ENCODE measurements around the gene LRIG1.
A peak's percentile ranks its signal among the peaks of the same experiment; 100 is the strongest.

LRIG1 gene

DNA sequence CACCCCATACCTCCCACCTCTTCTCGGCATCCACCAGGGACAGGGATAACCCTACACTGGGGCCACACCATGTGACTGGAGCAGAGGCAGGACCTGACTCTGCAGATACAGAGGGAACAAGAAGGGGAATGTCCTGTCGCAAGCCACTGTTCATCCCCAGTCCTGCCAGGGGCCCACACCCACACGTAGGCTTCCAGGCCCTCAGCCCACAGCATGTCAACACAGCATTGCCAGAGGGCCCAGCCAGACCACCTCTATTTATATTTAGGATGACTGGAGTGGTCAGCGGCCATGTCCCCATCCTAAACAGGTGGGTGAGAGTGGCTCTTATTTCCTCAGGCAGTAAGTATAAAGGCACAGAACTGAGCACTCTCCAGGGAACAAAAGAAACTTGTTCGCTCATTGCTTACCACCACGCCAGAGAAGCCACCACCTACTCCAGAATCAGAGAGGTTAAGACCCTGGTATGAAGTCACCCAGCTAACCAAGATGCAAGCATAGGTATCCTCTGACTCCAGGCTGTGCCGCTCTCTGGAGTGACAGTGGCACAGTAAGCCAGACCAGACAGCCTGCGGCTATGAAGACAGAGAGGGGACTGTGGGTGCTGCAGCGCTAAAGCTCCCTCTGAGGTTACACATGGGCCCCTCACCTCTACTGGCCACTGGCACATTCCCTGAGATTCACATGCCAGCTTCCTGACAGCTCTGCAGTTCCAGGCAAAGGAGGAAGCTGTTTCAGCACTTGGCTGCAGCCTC is 67.9 kb downstream of the LRIG1 start:
- Histone ChIP-seq H3K36me3 (peaks cover 0 to 68% (median 25%) of the 10 kb centered on the region in 11 experiments; a peak in 15 of 22 replicates), H3K9me3 (replicated peaks in 1 of 11) (peaks cover 0 to 15% (median 0%) of the 10 kb centered on the region in 11 experiments; a peak in 3 of 22 replicates), H3K27ac (peak overlapping the region in 8 of 11 experiments; percentile 47 to 67 (median 58); a peak in 16 of 22 replicates), H3K9ac (peak overlapping the region in 9 of 11 experiments; percentile 9 to 67 (median 38); a peak in 12 of 22 replicates), H3K27me3 (no peaks in the 10 kb centered on the region), H3K4me3 (peak overlapping the region in 3 of 10 experiments; percentile 11 to 40 (median 13); a peak in 4 of 20 replicates), H4K20me1 (peaks cover 0 to 80% (median 35%) of the 10 kb centered on the region in 11 experiments; a peak in 16 of 22 replicates), H3K4me2 (peak overlapping the region; percentile 65 to 91 (median 81)), H3K4me1 (peaks cover 51 to 100% (median 98%) of the 10 kb centered on the region in 10 experiments)
- TF ChIP-seq Cebpa-rat (IDR thresholded peaks at IDR 0.05) = no peak

GRCh38 chr3:66432041-66432766 is 68.6 kb downstream of the LRIG1 start:
- Histone ChIP-seq H3K4me2 (peak overlapping the region; percentile 65 to 91 (median 81)), H4K20me1 (peaks cover 0 to 80% (median 27%) of the 10 kb centered on the region in 11 experiments; a peak in 16 of 22 replicates), H3K27me3 (no peaks in the 10 kb centered on the region), H3K9ac (peak overlapping the region in 6 of 11 experiments; percentile 25 to 67 (median 46); a peak in 7 of 22 replicates), H3K4me3 (0 out of 20 replicates have a peak overlapping the region, but pooled peaks of 1 of the 10 experiments have one; percentile 40), H3K9me3 (replicated peaks in 1 of 11) (peaks cover 0 to 15% (median 0%) of the 10 kb centered on the region in 11 experiments; a peak in 4 of 22 replicates), H3K27ac (peak overlapping the region in 8 of 11 experiments; percentile 47 to 67 (median 58); a peak in 14 of 22 replicates), H3K4me1 (peaks cover 52 to 99% (median 95%) of the 10 kb centered on the region in 10 experiments), H3K36me3 (peaks cover 0 to 67% (median 25%) of the 10 kb centered on the region in 11 experiments; a peak in 15 of 22 replicates)
- TF ChIP-seq Cebpa-rat (IDR thresholded peaks at IDR 0.05) = no peak

DNA sequence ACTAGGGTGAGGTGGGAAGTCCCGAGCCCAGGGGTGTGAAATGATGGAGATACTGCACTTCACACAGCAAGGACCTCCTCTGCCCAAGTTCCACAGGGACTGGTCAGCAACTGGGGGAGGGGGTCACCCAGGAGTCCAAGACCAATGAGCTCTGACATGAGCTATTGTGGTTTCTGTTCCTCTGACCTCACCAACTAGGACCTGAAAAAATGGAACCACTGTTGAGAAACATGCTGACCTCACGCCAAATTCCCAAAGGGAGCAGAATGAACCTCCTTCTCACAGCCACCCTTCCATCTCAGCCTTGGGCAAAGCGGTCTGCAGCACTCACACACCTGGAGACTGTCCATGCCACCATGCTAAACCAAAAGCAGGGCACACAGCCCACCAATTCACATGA is 69.3 kb downstream of the LRIG1 start:
- Histone ChIP-seq H3K36me3 (peaks cover 0 to 68% (median 25%) of the 10 kb centered on the region in 11 experiments; a peak in 15 of 22 replicates), H3K27me3 (no peaks in the 10 kb centered on the region), H3K4me2 (peak overlapping the region; percentile 65 to 91 (median 81)), H3K4me3 (no peak overlapping the region), H3K27ac (peak overlapping the region in 7 of 11 experiments; percentile 7 to 66 (median 48); a peak in 8 of 22 replicates), H4K20me1 (peaks cover 0 to 80% (median 20%) of the 10 kb centered on the region in 11 experiments; a peak in 13 of 22 replicates), H3K9ac (no peak overlapping the region), H3K4me1 (peaks cover 52 to 98% (median 88%) of the 10 kb centered on the region in 10 experiments), H3K9me3 (replicated peaks in 1 of 11) (peaks cover 0 to 22% (median under 1%) of the 10 kb centered on the region in 11 experiments; a peak in 9 of 22 replicates)
- TF ChIP-seq Cebpa-rat (IDR thresholded peaks at IDR 0.05) = no peak

GRCh38 chr3:66430876-66431275 is 69.9 kb downstream of the LRIG1 start:
- Histone ChIP-seq H3K4me2 (peak overlapping the region in 10 of 11 experiments; percentile 65 to 91 (median 82); a peak in 18 of 22 replicates), H3K27ac (peak overlapping the region in 5 of 11 experiments; percentile 21 to 66 (median 50); a peak in 7 of 22 replicates), H3K9me3 (replicated peaks in 1 of 11) (peaks cover 0 to 28% (median 7%) of the 10 kb centered on the region in 11 experiments; a peak in 17 of 22 replicates), H3K4me3 (no peak overlapping the region), H3K36me3 (peaks cover 0 to 74% (median 28%) of the 10 kb centered on the region in 11 experiments; a peak in 16 of 22 replicates), H3K4me1 (peaks cover 47 to 92% (median 81%) of the 10 kb centered on the region in 10 experiments), H4K20me1 (peaks cover 0 to 80% (median 14%) of the 10 kb centered on the region in 11 experiments; a peak in 13 of 22 replicates), H3K9ac (no peak overlapping the region), H3K27me3 (no peaks in the 10 kb centered on the region)
- no peak for TF ChIP-seq Cebpa-rat (IDR thresholded peaks at IDR 0.05)

DNA sequence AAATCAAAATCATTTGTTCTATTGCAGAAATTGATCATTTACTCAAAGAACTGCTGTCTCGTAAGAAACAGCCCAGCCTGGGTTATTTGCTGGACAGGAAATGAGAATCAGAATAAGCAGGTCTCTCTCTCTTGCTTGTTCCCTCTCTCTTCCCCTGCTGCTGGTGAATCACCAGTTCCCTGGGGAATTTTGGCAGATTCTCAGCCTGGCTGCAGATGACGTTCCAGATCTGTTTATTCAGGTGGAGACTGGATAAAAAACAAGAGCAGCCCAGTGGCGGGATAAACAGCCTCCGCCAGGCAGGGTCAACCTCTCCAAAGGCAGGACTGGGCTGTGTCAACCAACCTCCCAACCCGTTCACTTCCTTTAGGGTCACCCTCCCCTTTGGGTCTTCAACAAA is 72.1 kb downstream of the LRIG1 start:
- Histone ChIP-seq H3K4me2 (peak overlapping the region; percentile 63 to 82 (median 79)), H3K9me3 (replicated peaks in 1 of 11) (peaks cover 11 to 50% (median 27%) of the 10 kb centered on the region in 11 experiments), H3K27me3 (no peaks in the 10 kb centered on the region), H3K27ac (peak overlapping the region in 4 of 11 experiments; percentile 16 to 22 (median 20); a peak in 3 of 22 replicates), H3K36me3 (peaks cover 0 to 83% (median 49%) of the 10 kb centered on the region in 11 experiments; a peak in 18 of 22 replicates), H3K4me3 (no peak overlapping the region; a peak in 1 of 20 replicates), H3K9ac (no peak overlapping the region), H3K4me1 (peaks cover 43 to 71% (median 60%) of the 10 kb centered on the region in 10 experiments), H4K20me1 (peaks cover 0 to 60% (median 10%) of the 10 kb centered on the region in 11 experiments; a peak in 11 of 22 replicates)
- no peak for TF ChIP-seq Cebpa-rat (IDR thresholded peaks at IDR 0.05)

DNA sequence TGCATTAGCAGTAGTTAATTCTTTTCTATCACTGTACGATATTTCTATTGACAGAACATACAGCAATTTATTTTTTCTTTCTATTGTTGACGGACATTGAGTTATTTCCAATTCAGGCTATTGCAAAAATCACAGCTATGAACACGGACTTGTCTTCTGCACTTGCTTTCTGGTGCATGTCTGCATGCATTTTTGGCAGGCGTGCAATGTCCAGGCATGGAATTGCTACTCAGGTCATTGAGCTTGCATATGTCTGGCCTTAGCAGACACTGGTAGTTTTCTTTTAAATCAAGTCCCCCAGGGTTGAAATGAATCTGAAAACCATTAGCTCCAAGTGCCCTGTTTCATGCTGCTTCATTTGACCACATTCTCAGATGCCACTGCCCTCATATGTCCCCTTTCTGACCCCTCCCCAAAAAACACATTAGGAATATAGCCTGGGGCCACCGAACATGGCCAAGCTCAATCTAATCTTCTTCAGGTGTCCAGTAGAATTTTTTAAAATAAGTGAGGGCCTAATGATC is 72.8 kb downstream of the LRIG1 start:
- Histone ChIP-seq H3K4me1 (peaks cover 36 to 64% (median 53%) of the 10 kb centered on the region in 10 experiments), H3K36me3 (peaks cover 0 to 89% (median 57%) of the 10 kb centered on the region in 11 experiments; a peak in 19 of 22 replicates), H3K9me3 (replicated peaks in 1 of 11) (peaks cover 18 to 57% (median 34%) of the 10 kb centered on the region in 11 experiments), H3K4me3 (no peak overlapping the region), H4K20me1 (peaks cover 0 to 53% (median 5%) of the 10 kb centered on the region in 11 experiments; a peak in 9 of 22 replicates), H3K9ac (no peak overlapping the region), H3K4me2 (peak overlapping the region in 10 of 11 experiments; percentile 63 to 82 (median 78); a peak in 19 of 22 replicates), H3K27ac (no peak overlapping the region), H3K27me3 (no peaks in the 10 kb centered on the region)
- TF ChIP-seq Cebpa-rat (IDR thresholded peaks at IDR 0.05) = no peak

GRCh38 chr3:66427352-66427751 is 73.5 kb downstream of the LRIG1 start:
- Histone ChIP-seq H3K4me2 (0 out of 22 replicates have a peak overlapping the region, but pooled peaks of 1 of the 11 experiments have one; percentile 2), H3K36me3 (peaks cover 0 to 89% (median 60%) of the 10 kb centered on the region in 11 experiments; a peak in 19 of 22 replicates), H3K9me3 (replicated peaks in 1 of 11) (peaks cover 24 to 63% (median 41%) of the 10 kb centered on the region in 11 experiments), H3K27me3 (no peaks in the 10 kb centered on the region), H4K20me1 (peaks cover 0 to 46% (median 0%) of the 10 kb centered on the region in 11 experiments; a peak in 5 of 22 replicates), H3K9ac (no peak overlapping the region), H3K4me3 (no peak overlapping the region), H3K27ac (no peak overlapping the region), H3K4me1 (peaks cover 29 to 57% (median 46%) of the 10 kb centered on the region in 10 experiments)
- no peak for TF ChIP-seq Cebpa-rat (IDR thresholded peaks at IDR 0.05)

DNA sequence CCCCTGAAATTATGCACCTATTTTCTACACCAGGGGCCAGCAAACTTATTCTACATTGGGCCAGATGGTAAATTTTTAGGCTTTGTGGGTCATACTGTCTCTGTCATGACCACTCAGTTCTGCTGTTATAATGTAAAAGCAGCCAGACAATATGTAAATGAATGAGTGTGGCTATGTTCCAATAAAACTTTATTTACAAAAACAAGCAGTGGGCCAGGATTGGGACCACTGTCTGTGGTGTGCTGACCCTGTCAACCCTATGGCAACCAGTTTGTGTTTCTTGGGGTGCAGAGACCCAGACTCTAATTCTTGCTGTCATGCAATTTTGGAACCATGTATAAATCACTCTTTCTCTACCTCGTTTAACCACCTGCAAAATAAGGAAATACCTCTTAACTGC is 74.7 kb downstream of the LRIG1 start:
- no peak overlapping the region for H3K9ac ChIP-seq
- H3K4me3 ChIP-seq = no peak overlapping the region
- H3K27ac ChIP-seq = no peak overlapping the region
- peaks cover 17 to 45% (median 34%) of the 10 kb centered on the region in 10 experiments for H3K4me1 ChIP-seq
- peaks cover 37 to 69% (median 53%) of the 10 kb centered on the region in 11 experiments for H3K9me3 ChIP-seq (replicated peaks in 1 of 11)
- no peak for TF ChIP-seq Cebpa-rat (IDR thresholded peaks at IDR 0.05)
- H3K4me2 ChIP-seq = no peak overlapping the region
- H3K27me3 ChIP-seq = no peaks in the 10 kb centered on the region
- peaks cover 0 to 40% (median 0%) of the 10 kb centered on the region in 11 experiments; a peak in 5 of 22 replicates for H4K20me1 ChIP-seq
- peaks cover 0 to 89% (median 60%) of the 10 kb centered on the region in 11 experiments; a peak in 21 of 22 replicates for H3K36me3 ChIP-seq
